Non-pigmented ciliary epithelial cell (primary cell): ENCODE results near the gene DNM3.
A peak's percentile ranks its signal among the peaks of the same experiment; 100 is the strongest.

Experiments
- DNase-seq: peaks from one replicate; pipeline ENCODE4 v3.0.0-alpha.2; 2010; ENCODE audit warnings: low read depth

DNM3 gene

DNA sequence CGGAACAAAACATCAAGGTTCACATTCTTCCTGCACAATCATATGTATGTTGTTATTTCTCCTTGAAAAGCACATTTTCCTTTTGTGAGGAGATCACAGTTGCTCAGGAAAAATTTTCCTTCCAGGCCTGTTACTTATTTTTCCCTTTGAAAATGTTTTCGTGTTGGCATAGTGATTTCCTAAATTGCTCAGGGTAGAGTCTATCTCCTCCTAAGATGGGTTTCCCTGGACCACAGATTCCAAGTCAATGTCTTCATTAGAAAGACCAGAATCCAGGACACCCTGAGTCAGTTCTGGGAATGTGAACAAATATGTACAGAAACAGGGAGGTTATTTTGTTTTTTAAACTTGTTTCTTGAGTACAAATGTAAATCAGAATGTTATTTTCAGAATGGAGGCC, 484.8 kb downstream of the DNM3 start:
- DNase-seq, result no peak

DNA sequence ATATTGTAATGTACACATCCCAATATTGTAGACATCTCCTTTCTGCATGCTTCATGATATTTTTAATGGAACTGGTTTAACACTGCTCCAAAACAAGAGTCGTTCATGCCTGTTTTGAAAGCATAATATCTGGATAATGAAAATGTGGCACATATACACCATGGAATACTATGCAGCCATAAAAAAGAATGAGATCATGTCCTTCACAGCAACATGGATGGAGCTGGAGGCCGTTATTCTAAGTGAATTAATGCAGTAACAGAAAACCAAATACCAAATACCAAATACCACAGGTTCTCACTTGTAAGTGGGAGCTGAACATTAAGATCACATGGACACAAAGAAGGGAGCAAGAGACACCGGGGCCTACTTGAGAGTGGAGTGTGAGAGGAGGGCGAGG, 487.0 kb downstream of the DNM3 start:
- DNase-seq, result no peak

DNA sequence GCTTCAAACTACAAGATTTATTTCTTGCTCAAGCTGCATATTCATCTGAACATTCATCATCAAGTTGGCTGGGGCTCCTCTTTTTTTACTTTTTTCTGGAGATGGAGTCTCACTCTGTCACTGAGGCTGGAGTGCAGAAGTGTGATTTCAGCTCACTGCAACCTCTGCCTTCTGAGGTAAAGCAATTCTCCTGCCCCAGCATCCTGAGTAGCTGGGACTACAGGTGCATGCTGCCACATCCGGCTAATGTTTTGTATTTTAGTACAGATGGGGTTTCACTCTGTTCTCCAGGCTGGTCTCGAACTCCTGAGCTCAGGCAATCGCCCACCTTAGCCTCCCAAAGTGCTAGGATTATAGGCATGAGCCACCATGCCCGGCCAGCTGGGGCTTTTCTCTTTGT, 490.9 kb downstream of the DNM3 start:
- no peak for DNase-seq

DNA sequence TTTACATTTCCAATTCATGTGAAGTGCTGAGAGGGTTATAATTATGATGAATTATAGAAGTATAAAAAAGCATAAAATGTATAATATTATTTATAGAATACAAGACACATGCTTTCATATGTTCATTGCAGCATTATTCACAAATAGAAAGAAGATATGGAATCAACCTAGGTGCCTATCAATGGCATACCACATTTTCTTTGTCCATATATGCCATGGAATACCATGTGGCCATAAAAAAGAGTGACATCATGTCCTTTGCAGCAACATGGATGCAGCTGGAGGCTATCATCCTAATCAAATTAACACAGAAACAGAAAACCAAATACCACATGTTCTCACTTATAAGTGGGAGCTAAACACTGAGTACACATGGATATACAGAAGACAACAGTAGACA, 494.1 kb downstream of the DNM3 start:
- no peak for DNase-seq

DNA sequence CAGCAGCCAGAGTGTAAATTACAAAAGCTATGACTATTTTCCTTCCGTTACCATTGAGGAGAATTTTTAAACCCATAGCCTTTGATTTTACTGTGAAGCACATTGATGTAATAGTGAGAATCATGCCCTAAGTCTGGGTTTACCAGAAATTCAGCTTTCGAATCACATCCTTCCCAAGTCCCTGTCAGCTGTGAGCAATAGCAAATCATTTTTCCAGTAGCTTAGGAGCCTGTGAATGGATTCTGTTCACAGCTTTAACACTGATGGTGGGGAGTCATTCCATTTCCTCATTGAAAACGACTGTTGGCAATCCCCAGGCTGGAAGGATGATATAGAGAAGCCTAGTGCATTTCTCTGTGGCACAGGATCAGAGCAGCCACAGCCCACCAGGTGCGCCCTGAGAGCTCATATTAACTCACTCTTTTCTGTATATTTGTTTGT, 497.0 kb downstream of the DNM3 start:
- DNase-seq, result no peak

DNA sequence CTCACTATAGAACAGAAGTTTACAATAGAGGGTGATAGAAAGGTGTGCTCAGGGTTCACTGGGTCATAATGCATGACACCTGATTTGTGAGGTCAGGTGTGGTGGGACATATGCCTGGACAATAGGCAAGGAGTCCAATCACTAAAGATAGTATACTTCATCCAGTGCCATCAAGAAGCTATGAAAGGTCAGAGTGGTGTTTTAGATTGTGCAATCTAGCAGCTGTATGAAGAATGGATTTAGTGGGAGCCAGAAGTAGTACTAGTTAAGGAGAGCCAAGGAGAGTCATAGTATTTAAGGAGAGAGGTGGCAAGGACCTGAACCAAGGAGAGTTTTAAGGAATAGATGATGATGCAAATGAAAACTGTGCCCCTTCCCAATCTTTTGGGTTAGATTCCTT, 498.5 kb downstream of the DNM3 start:
- no peak for DNase-seq

DNA sequence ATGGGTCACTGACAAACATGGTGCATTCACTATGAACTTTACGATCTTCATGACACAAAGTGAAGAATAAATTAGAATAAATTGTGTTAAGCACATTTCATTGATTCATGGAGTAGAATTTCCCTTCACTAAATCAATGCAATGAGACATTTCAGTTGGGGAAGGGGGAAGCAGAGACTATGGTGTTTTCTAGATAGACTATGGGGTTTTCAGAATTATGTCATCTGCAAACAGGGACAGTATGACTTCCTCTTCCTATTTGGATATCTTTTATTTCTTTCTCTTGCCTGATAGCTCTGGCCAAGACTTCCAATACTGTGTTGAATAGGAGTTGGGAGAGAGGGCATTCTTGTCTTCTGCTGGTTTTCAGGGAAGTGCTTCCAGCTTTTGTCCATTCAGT, 499.2 kb downstream of the DNM3 start:
- no peak for DNase-seq

DNA sequence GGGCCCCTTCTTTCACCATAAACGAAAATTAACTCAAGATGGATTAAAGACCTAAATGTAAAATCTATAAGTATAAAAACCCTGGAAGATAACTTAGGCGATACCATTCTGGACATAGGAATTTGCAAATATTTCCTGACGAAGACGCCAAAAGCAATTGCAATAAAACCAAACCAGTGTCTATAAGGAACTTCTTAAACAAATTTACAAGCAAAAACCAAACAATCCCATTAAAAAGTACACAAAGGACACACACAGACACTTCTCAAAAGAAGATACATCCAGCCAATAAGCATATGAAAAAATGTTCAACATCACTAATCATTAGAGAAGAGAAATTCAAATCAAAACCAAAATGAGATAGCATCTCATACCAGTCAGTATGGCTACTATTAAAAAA, 500.4 kb downstream of the DNM3 start:
- DNase-seq, result no peak

DNA sequence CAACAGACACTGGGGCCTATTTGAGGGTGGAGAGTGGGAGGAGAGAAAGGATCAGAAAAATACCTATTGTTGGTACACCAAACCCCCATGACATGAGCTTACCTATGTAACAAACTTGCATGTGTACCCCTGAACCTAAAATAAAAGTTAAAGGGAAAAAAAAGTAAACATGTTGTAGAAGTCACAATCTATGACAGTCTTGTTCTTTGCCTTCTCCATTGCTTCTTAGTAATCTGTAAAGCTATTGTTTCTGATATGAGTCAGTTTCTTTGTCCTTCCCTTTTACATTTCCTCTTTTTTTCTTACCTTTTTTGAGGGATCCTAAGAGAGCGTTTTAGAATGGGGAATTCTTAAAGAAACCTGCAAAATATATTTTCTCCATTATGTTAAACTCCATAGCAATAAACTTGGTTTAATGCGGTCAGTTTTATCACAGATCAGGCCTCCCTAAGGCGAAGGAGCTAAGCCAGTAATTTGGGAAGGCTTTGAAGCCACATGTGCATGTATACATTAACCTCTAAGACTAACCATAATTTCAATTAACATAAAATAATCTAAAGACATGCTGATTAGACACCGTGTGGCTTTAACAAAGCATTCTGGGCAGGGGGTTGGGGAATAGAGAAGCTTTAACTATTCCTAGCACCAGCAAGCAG, 501.4 kb downstream of the DNM3 start:
- DNase-seq, result no peak

DNA sequence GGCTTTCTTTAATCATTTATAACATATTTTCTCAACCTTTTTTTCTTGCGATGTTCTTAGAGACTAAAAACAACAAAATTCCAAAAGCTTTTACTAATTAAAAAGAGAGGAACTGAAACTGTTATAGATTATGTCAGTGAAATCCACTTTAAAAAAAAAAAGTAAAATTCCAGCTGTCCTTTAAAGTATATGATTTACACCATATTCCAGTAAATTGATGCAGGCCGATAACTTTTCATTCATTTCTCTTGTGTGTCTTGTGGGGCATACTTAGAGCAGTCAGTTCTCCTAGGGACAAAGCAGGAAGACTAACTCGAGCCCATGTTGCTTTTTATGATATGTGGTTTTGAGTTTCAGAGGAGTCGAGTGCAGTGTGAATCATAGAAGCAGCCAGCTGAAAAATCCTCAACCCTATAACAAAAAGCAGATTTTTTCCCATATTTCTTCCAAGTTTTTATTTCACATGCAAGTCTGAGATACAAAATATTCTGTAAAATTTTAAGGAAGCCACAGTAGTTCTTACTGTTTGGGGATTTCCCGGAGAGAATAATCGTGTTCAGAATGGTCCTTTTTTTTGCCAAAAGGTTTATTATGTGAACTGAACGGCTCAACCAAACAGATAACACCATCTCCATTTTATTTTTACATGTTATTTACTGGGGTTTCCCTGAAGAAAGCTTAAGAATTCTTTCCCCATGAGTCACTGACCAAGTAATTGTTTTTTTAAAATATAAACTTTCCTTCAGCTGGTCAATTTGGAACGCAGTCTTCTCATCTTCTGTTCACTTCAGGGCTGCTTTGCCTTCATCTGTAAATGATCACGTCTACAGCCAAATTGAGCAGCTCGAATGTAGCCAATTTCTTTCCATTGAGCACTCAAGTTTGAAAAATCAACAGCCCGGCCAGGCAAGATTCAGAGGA, 502.2 kb downstream of the DNM3 start:
- DNase-seq, result peak; percentile 83

DNA sequence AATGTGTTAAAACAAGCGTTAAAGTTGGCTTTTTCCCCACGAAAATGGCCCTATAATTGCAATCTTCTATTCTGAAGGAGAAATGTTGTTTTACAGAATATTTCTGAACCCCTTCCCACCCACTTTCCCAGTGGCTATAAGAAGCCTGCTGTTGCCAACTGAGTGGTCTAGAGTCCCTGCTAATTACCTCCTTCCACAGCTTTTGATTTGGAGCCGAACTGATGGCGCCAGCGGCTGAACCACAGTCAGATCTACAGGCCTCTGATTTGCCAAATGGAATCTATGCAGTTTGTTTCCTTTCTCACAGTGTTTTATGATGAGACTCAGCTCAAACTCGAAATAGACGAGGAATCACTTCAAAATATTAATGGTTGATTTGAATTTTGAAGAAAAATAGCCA, 503.1 kb downstream of the DNM3 start:
- DNase-seq, result no peak

DNA sequence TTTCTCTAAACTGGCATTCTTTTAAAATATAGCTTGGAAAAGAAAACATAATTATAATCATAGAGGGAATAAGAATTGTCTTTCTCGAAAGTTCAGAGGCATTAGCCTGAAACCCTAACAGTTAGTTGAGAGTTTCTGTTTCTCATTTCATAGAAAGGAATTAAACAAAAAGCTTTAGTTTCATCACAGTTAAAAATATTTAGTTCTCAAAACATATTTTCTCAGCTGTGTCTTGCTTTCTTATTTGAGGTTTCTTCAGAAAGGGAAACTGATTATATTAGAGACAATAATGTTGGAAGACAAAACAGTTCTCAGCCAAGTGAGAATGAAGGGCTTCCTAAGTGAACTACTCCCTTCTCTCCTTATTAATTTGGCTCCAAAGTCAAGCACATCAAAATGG, 503.8 kb downstream of the DNM3 start:
- DNase-seq, result no peak

DNA sequence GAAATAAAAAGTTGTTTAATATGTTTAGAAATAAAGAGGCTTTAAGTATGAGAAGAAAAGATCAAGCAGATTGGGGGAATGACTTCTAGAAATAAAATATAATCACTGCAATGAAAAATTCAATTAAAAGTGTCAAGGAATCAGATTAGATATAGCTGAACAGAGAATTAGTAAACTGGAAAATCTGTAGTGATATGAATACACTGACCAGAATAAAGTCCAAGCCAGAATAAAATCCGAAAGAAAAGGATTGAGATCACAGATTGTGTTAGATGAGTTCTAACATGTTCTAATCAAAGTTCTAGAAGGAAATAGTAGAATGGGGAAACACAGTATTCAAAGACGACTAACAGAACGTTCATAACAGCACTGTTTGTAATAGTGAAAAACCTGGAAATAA, 506.1 kb downstream of the DNM3 start:
- DNase-seq, result no peak

DNA sequence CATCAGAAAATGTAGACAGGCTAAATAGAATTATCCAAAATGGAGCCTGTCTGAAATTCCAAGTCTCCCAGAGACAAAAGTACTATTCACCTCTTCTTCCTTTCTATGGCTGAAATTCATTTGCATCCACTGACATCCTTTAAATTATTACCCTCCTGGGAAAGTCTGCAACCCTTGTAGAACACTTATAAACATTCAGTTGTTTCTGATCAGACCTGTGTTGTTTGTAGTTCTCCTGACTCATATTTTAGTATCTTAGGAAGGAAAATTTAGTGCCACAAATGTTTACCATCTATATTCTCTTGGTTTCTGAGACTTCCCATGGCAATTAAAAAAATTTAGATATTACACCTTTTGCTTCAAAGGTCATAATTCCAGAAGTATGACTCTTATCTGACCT, 509.6 kb downstream of the DNM3 start:
- DNase-seq, result no peak

DNA sequence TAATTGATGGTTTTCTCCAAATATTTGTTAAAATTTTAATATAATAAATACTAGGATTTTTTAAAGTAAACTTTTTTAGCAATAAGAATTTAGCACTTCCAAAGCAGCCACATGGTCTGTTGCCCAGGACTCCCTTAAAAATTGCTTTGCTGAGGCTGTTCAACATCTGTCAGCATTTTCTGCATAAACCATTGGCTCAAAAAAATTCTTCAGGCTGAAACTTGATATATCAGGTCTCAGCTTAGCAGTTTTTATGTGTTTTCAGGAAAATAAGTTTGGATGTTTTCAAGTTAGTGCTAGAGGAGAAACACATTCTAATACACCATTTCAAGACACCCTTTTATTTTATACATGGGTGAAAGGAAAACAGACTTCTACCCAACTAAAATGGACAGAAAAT, 510.0 kb downstream of the DNM3 start:
- DNase-seq, result no peak

DNA sequence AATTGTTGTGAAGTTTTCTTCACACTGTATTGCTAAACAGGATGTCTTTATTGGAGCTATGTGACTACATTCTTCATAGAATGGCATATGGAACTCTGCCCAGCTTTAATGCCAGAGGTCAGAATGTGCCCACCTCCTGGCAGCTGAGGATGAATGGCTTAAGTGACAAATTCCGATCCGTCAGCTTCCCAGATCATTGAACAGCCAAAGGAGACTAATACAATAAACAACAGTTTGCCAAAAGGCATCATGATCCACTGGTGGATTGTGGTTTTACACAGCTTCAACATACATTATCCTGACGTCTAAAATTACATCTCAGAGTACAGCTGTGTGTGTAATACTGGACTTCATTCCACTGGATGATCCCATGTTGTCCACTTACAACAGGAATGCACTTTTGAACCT, 510.5 kb downstream of the DNM3 start:
- no peak for DNase-seq

DNA sequence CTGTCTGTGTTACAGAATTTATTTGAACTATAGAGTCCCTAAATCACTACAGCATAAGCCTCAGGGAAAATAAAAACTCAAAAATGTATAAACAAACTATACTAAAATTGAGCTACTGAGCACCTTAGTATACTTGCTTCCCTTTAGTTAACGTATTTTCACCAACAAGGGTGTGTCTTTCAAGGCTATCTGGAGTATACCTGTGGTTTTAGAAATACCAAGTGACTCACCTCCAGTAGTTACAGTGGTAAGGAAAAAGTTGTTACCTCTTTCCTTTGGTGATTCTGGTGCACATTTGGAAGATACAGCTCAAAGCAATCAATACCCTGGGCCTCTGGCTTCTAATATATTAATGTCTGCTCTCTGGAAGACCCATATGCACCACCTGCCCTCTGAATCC, 511.1 kb downstream of the DNM3 start:
- DNase-seq, result no peak

DNA sequence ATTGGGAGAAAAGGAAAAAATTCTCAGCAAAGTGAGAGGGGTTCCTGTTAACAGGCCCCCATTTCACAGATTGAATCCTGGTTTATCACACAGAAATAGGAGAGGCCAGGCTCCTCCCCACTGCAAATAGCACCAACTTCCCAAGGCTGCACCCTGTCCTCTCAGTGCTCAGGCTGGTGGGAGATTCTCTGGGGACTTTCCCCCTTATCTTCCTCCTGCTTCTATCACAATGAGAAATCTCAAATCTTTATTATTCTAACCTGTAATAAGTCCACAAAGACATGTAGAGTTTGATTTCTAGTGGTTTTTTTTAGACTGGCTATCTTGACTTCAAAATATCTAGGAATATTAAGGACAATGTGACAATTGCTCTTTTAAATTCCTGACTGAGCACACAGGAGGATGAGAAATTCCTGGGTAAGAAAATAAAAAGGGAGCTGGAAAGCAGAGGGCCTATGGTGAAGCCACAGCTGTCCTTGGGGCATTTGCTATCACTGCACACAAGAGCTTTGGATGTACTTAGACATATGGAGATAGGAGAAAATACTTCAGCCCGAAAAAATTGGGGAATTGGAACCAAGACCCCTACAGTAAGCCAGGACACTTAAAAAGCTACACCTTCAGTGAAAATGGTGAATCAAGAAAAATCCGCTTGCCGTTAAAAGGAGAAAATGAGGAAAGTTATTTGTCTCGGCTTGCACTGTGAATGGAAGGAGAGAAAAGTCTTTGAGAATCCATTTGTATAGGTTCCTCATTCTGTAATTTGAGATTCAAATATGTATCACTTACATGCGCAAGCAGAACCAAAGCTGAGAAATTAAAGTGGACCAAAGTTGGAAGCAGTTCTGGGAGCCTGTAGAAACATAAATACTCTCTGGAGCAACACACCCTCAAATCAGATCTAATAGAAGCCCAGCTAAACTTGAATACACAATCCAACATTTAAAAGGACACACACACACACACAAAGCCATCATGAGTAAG, 513.3 kb downstream of the DNM3 start:
- DNase-seq, result no peak

DNA sequence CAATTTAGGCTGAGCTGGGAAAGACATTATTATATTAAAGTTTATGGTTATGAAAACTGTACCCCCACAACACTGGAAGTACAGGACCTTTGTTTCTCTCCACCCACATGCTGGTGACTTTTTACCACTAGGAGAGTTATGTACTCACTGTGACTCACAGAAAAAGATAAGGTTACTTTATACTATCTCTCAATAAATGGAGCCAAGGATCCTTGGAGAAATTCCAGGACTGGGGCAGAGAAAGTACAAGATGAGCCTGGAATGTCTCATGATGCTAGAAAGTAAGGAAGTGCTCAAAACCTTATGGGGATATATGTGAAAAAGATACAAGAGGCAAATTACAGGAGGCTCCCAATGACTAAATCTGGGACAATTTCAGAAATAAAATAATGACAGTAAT, 515.3 kb downstream of the DNM3 start:
- peak; percentile 72 for DNase-seq

DNA sequence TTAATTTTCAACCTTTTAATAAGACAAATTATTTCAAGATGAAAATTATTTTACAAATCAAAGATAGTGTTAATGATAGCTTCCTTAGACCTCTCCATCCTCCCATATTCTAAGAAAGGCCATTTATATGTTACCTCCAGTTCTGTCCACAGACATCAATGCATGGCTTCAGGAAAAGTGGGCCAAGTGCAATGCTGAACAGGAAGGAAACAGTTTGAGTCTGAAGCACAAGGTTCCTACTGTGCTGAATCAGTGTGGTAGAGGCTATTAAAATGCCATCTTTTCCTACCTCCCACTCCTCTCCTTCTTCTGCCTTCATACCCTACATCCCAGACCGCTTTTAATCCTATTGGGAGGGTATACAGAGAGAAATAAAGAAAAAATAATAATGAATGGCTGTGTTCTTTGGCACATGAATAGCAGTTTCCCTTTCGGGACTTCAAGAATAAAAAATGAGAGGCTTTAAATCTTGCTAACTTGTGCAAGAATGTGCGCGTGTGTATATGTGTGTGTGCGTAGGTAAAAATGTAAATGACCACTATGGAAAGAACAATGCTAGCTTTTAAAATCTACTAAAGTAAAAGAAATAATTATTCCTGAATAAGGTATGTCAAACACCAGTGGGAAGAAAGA, 516.6 kb downstream of the DNM3 start:
- no peak for DNase-seq

DNA sequence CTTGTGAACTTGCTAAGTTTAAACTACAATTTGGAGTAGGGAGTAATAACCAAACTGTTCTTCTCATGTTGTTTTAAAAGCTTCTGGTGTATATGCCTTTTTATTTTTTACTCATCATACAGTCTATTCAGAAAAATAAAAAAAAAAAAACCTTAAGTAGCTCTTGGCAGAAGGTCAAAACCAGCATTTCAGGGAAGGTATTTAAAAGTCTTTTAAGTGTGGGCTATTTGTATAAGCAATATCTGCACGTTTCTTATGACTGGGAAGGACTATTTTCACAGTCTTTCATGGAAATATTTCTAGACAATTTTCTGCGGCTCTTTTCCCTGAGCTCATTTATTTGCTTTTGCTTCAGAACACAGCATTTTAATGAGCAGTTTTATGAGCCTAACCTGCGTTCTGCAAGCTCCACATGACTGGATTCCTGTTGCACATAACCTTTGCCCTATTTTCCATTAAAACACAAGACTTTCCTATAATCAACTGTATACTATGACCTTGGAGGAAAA, 518.2 kb downstream of the DNM3 start:
- no peak for DNase-seq

DNA sequence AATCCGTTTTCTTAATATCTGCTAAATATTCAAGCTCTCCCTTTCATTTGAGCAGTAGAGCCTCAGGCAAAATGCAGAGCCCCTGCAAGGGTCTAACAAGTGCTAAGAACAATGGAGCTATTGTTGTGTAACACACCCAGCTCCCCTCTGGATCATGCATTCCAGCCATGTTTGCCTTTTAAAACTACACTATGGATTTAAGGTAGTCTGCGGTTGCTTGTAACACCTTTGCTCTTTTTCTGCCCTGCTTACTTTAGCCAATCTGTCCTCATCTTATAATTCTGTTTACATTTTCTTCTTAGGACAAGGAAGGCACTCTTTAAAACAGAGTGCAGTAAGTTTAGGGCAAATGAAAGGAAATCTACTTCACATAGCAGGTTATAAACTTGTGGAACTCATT, 519.2 kb downstream of the DNM3 start:
- DNase-seq, result no peak
